ENCODE measurements around the gene AGRP. TPM values are rescaled to one million over a fixed set of nuclear protein-coding genes. Genes with fewer than 3 reads are reported as not detected.
"Not testable (repeated sequence)": the region's sequence is repeated elsewhere in the genome, so short reads cannot be mapped to it uniquely, and the experiment has no call there.

The AGRP gene
- total and polyA plus RNA-seq, 2 donors from 2014 or later: 2.7 TPM; not detected in 1

DNA sequence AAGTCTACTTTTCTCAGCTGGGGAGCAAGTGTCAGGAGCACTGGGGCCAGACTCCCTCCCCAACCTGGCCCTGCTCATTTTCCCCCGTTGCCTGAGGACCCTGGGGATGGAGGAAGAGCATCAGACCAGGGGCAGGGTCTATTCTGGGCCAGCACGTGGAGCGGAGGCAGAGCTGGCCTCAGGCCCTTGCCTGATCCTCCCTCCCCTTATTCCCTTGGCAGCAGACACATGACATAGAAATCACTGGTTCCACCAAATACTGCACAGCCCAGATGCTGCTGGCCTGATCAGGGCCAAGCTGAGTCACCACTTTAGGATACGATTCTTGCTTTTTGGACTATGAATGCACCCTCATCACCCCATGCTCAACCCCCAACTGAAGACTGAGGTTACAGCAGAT, 15.8 kb upstream of the AGRP start:
- Histone ChIP-seq H3K27ac (ENCODE audit: low read depth in 2 of 2, low read length in 2 of 2) (no peak overlapping the region), H3K36me3 (ENCODE audit: control insufficient read depth in 2 of 3, insufficient read depth in 3 of 3, low read length in 3 of 3) (no peaks in the 10 kb centered on the region), H3K9ac (ENCODE audit: low read length in 3 of 3) (no peak overlapping the region), H3K4me3 (ENCODE audit: low read length in 3 of 3) (no peak overlapping the region), H3K9me3 (ENCODE audit: control insufficient read depth in 2 of 3, insufficient read depth in 1 of 3, low read length in 3 of 3) (no peaks in the 10 kb centered on the region), H3K27me3 (ENCODE audit: control insufficient read depth, insufficient read depth, low read length) (no peaks in the 10 kb centered on the region), H3K4me1 (ENCODE audit: control insufficient read depth in 2 of 3, insufficient read depth in 2 of 3, low read depth in 1 of 3, low read length in 3 of 3) (peaks cover 0 to 6% (median 0%) of the 10 kb centered on the region in 3 donors)
- intact Hi-C loops (cut with DNase I): no loop called here
- DNase-seq (peak in 1 of 5 donors; percentile 18), FAIRE-seq (no peak)
- no peak for TF ChIP-seq CTCF (IDR thresholded peaks at IDR 0.05; ENCODE audit: borderline replicate concordance, extremely low read depth, insufficient read depth)

DNA sequence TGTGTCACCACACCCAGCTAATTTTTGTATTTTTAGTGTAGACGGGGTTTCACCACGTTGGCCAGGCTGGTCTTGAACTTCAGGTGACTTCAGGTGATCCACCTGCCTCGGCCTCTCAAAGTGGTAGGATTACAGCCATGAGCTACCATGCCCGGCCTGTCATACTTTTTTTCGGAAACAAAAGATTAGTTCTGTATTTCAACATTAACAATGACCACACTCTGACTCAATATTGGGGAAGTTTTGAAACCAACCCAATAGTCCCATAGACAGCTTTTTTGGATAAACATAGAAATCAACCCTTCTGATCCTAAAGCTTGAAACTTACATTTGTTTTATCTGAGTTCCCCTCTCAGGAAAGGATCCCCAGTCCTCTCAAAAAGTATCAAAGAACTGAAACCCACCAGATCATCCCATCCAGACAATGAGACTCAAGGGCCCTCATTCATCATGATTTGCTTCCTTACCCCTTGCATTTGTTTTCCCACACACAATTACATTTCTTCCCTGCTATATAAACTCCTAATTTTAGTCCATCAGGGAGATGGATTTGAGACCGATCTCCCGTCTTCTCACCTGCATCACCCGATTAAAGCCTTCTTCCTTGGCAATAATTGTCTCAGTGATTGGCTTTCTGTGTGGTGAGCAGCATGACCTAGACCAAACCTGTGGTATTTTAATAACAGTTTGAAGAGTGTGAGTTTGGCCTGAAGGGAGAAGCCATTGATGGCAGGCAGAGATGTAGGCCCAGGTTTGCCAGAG, 7.2 kb upstream of the AGRP start:
- Histone ChIP-seq H3K27me3 (ENCODE audit: control insufficient read depth, insufficient read depth, low read length) (no peaks in the 10 kb centered on the region), H3K9ac (ENCODE audit: low read length in 3 of 3) (no peak overlapping the region), H3K9me3 (ENCODE audit: control insufficient read depth in 2 of 3, insufficient read depth in 1 of 3, low read length in 3 of 3) (no peaks in the 10 kb centered on the region), H3K4me1 (ENCODE audit: control insufficient read depth in 2 of 3, insufficient read depth in 2 of 3, low read depth in 1 of 3, low read length in 3 of 3) (no peaks in the 10 kb centered on the region), H3K36me3 (ENCODE audit: control insufficient read depth in 2 of 3, insufficient read depth in 3 of 3, low read length in 3 of 3) (no peaks in the 10 kb centered on the region), H3K27ac (ENCODE audit: low read depth in 2 of 2, low read length in 2 of 2) (no peak overlapping the region), H3K4me3 (ENCODE audit: low read length in 3 of 3) (no peak overlapping the region)
- intact Hi-C loops (cut with DNase I): no loop called here
- FAIRE-seq: no peak
- no peak for TF ChIP-seq CTCF (IDR thresholded peaks at IDR 0.05; ENCODE audit: borderline replicate concordance, extremely low read depth, insufficient read depth)
- DNase-seq: no peak

DNA sequence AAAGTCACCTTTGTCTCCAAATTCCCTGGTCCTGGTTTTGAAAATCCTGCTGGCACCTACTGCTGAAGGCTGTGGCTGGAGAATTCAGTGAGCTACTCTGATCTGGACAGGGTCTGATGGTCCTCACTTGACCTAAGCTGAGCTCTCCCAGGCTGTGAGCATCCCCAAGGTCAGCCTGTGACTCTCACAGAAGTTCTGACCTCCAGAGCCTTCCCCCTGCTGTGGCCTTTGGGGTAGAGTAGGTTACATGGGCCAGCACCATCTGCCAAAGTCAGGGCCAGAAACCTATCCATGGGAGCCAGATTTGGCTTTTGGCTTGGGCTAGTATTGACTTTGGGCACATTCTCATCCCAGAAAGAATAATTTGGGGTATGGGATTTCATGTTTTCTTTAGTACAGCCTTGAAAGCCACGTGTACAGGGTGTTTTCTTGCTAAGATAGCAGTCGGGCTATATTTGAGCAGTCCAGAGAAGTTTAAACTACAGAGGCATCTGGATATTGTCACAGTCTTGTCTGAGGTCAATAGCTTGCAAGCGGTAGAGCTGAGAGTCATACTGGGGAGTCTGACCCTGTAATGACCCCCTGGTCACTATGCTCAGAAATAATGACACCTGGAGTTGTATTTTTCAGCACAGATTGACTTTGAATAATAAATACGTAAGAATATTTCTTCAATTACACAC, 6.2 kb upstream of the AGRP start:
- H3K36me3 ChIP-seq (ENCODE audit: control insufficient read depth in 2 of 3, insufficient read depth in 3 of 3, low read length in 3 of 3): peaks cover 0 to 2% (median 0%) of the 10 kb centered on the region in 3 donors
- intact Hi-C loops (cut with DNase I): no loop called here
- FAIRE-seq (no peak), DNase-seq (no peak)
- no peak overlapping the region for H3K4me3 ChIP-seq (ENCODE audit: low read length in 3 of 3)
- H3K9ac ChIP-seq (ENCODE audit: low read length in 3 of 3): no peak overlapping the region
- H3K27ac ChIP-seq (ENCODE audit: low read depth in 2 of 2, low read length in 2 of 2): no peak overlapping the region
- H3K27me3 ChIP-seq (ENCODE audit: control insufficient read depth, insufficient read depth, low read length): no peaks in the 10 kb centered on the region
- TF ChIP-seq CTCF (IDR thresholded peaks at IDR 0.05; ENCODE audit: borderline replicate concordance, extremely low read depth, insufficient read depth): no peak
- H3K4me1 ChIP-seq (ENCODE audit: control insufficient read depth in 2 of 3, insufficient read depth in 2 of 3, low read depth in 1 of 3, low read length in 3 of 3): no peaks in the 10 kb centered on the region
- no peaks in the 10 kb centered on the region for H3K9me3 ChIP-seq (ENCODE audit: control insufficient read depth in 2 of 3, insufficient read depth in 1 of 3, low read length in 3 of 3)

GRCh38 chr16:67487561-67487960, 4.2 kb upstream of the AGRP start:
- DNase-seq; H3K4me1 ChIP-seq (ENCODE audit: control insufficient read depth in 2 of 3, insufficient read depth in 2 of 3, low read depth in 1 of 3, low read length in 3 of 3); H3K4me3 ChIP-seq (ENCODE audit: low read length in 3 of 3); H3K9me3 ChIP-seq (ENCODE audit: control insufficient read depth in 2 of 3, insufficient read depth in 1 of 3, low read length in 3 of 3); H3K27ac ChIP-seq (ENCODE audit: low read depth in 2 of 2, low read length in 2 of 2); FAIRE-seq; intact Hi-C loops (cut with DNase I); H3K27me3 ChIP-seq (ENCODE audit: control insufficient read depth, insufficient read depth, low read length); H3K9ac ChIP-seq (ENCODE audit: low read length in 3 of 3); H3K36me3 ChIP-seq (ENCODE audit: control insufficient read depth in 2 of 3, insufficient read depth in 3 of 3, low read length in 3 of 3): not testable (repeated sequence)
